HepG2 (cell line): ENCODE measurements around the gene TMEM170B. TPM values are rescaled to one million over a fixed set of nuclear protein-coding genes. Genes with fewer than 3 reads are reported as not detected.
A peak's percentile ranks its signal among the peaks of the same experiment; 100 is the strongest.

Source experiments
- CENPT ChIP-seq: sonication (generic); formaldehyde crosslinking; IDR thresholded peaks from 2 replicates; pipeline ENCODE4 v1.8.0; 2022; ENCODE audit warnings: low read depth, mild to moderate bottlenecking, moderate library complexity, missing genetic modification reagents
- DBP ChIP-seq: sonication (generic); formaldehyde crosslinking; IDR thresholded peaks from 2 replicates; pipeline ENCODE4 v1.4.0; 2020; ENCODE audit warnings: missing genetic modification reagents; ENCODE audit errors: not compliant biosample characterization
- DMTF1 ChIP-seq: sonication (generic); formaldehyde crosslinking; IDR thresholded peaks from 2 replicates; pipeline ENCODE4 v1.4.0; 2020; ENCODE audit warnings: mild to moderate bottlenecking, missing genetic modification reagents
- ERF ChIP-seq: IDR thresholded peaks from 2 replicates; pipeline ENCODE4 v1.6.1; 2018; ENCODE audit warnings: missing biosample characterization, missing genetic modification reagents
- JUNB ChIP-seq: sonication (generic); formaldehyde crosslinking; IDR thresholded peaks from 2 replicates; pipeline ENCODE4 v1.8.0; 2022; ENCODE audit warnings: missing genetic modification reagents, mild to moderate bottlenecking, borderline replicate concordance
- KMT2B ChIP-seq: IDR thresholded peaks from 2 replicates; pipeline ENCODE4 v1.6.1; 2016; ENCODE audit warnings: missing genetic modification reagents, missing compliant biosample characterization
- MIER2 ChIP-seq: IDR thresholded peaks from 2 replicates; pipeline ENCODE4 v1.6.1; 2016; ENCODE audit warnings: missing biosample characterization, missing genetic modification reagents
- MNT ChIP-seq: fragments of 450-650 bp; IDR thresholded peaks from 2 replicates; pipeline ENCODE4 v1.6.1; 2016
- NCOA1 ChIP-seq: sonication (generic); formaldehyde crosslinking; IDR thresholded peaks from 2 replicates; pipeline ENCODE4 v1.9.0; 2021; ENCODE audit warnings: missing genetic modification reagents
- TIGD3 ChIP-seq: sonication (generic); formaldehyde crosslinking; IDR thresholded peaks from 2 replicates; pipeline ENCODE4 v1.5.1; 2020; ENCODE audit warnings: mild to moderate bottlenecking, missing genetic modification reagents, borderline replicate concordance
- ZNF207 ChIP-seq: fragments of 450-650 bp; IDR thresholded peaks from 2 replicates; pipeline ENCODE4 v1.6.1; 2016; ENCODE audit warnings: antibody characterized with exemption, borderline replicate concordance
- ZNF234 ChIP-seq: sonication (generic); formaldehyde crosslinking; conservative IDR thresholded peaks from 2 replicates; pipeline ENCODE4 v1.5.1; 2020; ENCODE audit warnings: mild to moderate bottlenecking, missing genetic modification reagents
- ZNF264 ChIP-seq: sonication (generic); formaldehyde crosslinking; IDR thresholded peaks from 2 replicates; pipeline ENCODE4 v1.4.0; 2020; ENCODE audit warnings: missing genetic modification reagents
- ZNF281 ChIP-seq: sonication (generic); formaldehyde crosslinking; IDR thresholded peaks from 2 replicates; pipeline ENCODE4 v1.4.0; 2020; ENCODE audit warnings: missing genetic modification reagents, borderline replicate concordance
- ZNF335 ChIP-seq: sonication (generic); formaldehyde crosslinking; IDR thresholded peaks from 2 replicates; pipeline ENCODE4 v1.4.0; 2020; ENCODE audit warnings: missing genetic modification reagents
- ZNF7 ChIP-seq: IDR thresholded peaks from 2 replicates; pipeline ENCODE4 v1.6.1; 2016; ENCODE audit warnings: missing biosample characterization, missing genetic modification reagents
- ZNF737 ChIP-seq: sonication (generic); formaldehyde crosslinking; IDR thresholded peaks from 2 replicates; pipeline ENCODE4 v1.5.0; 2020; ENCODE audit warnings: missing genetic modification reagents, mild to moderate bottlenecking, borderline replicate concordance
- ZNF746 ChIP-seq: sonication (generic); formaldehyde crosslinking; IDR thresholded peaks from 2 replicates; pipeline ENCODE4 v1.8.0; 2022; ENCODE audit warnings: mild to moderate bottlenecking, missing genetic modification reagents
- ZNF773 ChIP-seq: sonication (generic); formaldehyde crosslinking; IDR thresholded peaks from 2 replicates; pipeline ENCODE4 v1.4.0; 2020; ENCODE audit warnings: missing genetic modification reagents, borderline replicate concordance
- polyA plus RNA-seq, 8 experiments: library from polyadenylated mRNA; depleted of rRNA in 3 of 8; stranded (reverse) in 7 of 8; unstranded in 1 of 8; fragments of >200 nt; fragmentation: Illumina TruSeq in 4 of 8; extraction: Trizol in 4 of 8; gene quantifications; 2 replicates each; pipeline versions ENCODE4 v1.2.1 to v1.2.3, GENCODE V29; 2011 to 2016; ENCODE audit warnings: low read depth in 4 of 8, missing spikeins in 1 of 8, mixed read lengths in 1 of 8; ENCODE audit not compliant: insufficient read depth in 1 of 8
- total RNA-seq, 5 experiments: library from RNA; depleted of rRNA; stranded (reverse); fragments of >200 nt; fragmentation: Illumina TruSeq; extraction: Trizol; gene quantifications; 2 replicates each; pipeline ENCODE4 v1.2.3, GENCODE V29; 2016; ENCODE audit warnings: low read depth in 1 of 5
- TF ChIP-seq, protein P1 (sequence below): sonication (generic); formaldehyde crosslinking; IDR thresholded peaks from 2 replicates; pipeline ENCODE4 v1.4.0; 2020; ENCODE audit warnings: missing genetic modification reagents, borderline replicate concordance

Gene TMEM170B
- total and polyA plus RNA-seq, 2 of the 13 experiments (the other 11 are each of a cell fraction or from before 2014, with no cell fraction given) = 3.3 to 9.4 TPM

DNA sequence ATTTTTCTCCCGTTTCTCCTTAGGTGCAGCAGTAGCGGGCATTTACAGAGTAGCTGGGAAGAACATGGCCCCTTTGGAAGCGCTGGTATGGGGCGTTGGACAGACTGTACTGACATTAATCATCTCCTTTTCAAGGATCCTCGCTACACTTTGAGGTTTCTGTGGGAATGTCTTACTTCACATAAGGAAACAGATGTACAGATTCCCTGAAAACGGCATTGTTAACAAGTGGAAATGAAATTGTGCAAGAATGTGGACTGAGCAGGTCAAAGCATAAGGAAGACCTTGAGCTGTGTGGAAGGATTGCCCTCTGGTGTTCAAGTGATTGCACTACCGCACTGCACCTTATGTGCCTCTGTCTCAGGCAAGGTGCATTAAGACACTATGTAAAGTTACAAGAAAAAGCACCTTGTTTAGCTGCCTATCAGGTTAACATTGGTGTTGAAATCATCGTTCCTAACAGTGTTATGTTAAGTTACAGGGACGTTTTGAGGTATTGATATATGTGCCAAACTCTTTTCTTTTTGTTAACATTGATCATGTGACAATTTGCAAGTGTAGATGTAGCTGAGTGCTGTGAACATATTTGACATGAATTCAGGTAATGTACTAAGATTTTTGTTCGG, 38.0 kb downstream of the TMEM170B start (continued):
- TF ChIP-seq DMTF1 (CRISPR knock-in tag) = no peak
- no peak for TF ChIP-seq ZNF773
- no peak for TF ChIP-seq ZNF264 (CRISPR knock-in tag)
- TF ChIP-seq ERF = peak; percentile 48; the same call in 1 of the 2 replicates
- TF ChIP-seq KMT2B = peak; percentile 47; the same call in 1 of the 2 replicates
- TF ChIP-seq ZNF207 = no peak
- peak; percentile 11; the same call in 1 of the 2 replicates for TF ChIP-seq ZNF281 (CRISPR knock-in tag)
- no peak for TF ChIP-seq ZNF737
- no peak for TF ChIP-seq DBP (CRISPR knock-in tag)
- TF ChIP-seq CENPT (CRISPR knock-in tag) = no peak
- TF ChIP-seq MIER2 (CRISPR knock-in tag) = no peak
- TF ChIP-seq MNT = no peak
- TF ChIP-seq JUNB (CRISPR knock-in tag) = no peak
- no peak for TF ChIP-seq ZNF746
- no peak for TF ChIP-seq ZNF7 (CRISPR knock-in tag)
- TF ChIP-seq ZNF234 (CRISPR knock-in tag) = no peak
- TF ChIP-seq TIGD3 (CRISPR knock-in tag) = no peak
- no peak for TF ChIP-seq ZNF335 (CRISPR knock-in tag)
- no peak for TF ChIP-seq NCOA1 (CRISPR knock-in tag)
- TF ChIP-seq, protein P1, sequence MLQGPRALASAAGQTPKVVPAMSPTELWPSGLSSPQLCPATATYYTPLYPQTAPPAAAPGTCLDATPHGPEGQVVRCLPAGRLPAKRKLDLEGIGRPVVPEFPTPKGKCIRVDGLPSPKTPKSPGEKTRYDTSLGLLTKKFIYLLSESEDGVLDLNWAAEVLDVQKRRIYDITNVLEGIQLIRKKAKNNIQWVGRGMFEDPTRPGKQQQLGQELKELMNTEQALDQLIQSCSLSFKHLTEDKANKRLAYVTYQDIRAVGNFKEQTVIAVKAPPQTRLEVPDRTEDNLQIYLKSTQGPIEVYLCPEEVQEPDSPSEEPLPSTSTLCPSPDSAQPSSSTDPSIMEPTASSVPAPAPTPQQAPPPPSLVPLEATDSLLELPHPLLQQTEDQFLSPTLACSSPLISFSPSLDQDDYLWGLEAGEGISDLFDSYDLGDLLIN (CRISPR knock-in tag) = no peak
